Activated naive CD4-positive, alpha-beta T cell treated with anti-CD3 and anti-CD28 coated beads, Interleukin-2, amount 50 U/mL, for 24 hours (primary cell): Measurements from ENCODE around the gene ADAMTS1.

Source experiments
- H3K27ac Mint-ChIP-seq: one replicate; pipeline ENCODE4 v1.8.0; 2021; ENCODE audit warnings: mild to moderate bottlenecking, mixed read lengths
- H3K27me3 Mint-ChIP-seq: one replicate; pipeline ENCODE4 v1.8.0; 2021; ENCODE audit warnings: mixed read lengths
- H3K36me3 Mint-ChIP-seq: one replicate; pipeline ENCODE4 v1.8.0; 2021; ENCODE audit warnings: mixed read lengths
- H3K4me1 Mint-ChIP-seq: one replicate; pipeline ENCODE4 v1.8.0; 2021; ENCODE audit warnings: mixed read lengths
- H3K4me3 Mint-ChIP-seq: one replicate; pipeline ENCODE4 v1.8.0; 2021; ENCODE audit warnings: mild to moderate bottlenecking, mixed read lengths
- H3K9me3 Mint-ChIP-seq: one replicate; pipeline ENCODE4 v1.8.0; 2021; ENCODE audit warnings: mixed read lengths

The ADAMTS1 gene

DNA sequence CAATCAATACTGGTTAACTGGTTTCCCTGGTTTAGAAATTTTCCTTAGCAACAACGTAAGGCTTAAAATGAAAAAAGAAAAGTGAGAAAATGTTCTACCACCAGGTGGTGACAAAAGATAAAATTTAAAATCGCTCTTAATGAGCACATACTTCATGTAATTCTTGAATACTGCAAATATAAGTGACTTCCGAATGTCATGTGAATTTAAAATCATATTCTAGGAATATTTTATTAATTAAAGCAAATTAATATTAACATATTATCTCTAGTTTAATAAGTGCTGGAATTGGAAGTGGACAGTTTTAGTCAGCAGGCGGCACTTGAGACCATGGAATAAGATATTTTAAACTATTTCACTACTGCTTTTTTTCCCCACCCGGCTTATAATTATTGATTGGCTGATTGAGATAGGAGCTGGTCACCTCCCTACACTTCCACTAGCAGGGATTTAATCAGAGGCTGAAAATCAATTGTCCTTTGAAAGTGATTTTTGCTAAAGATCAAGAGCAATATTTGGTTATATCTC lies 5.0 kb upstream of the ADAMTS1 start:
- Mint-ChIP-seq H3K4me1 (peaks cover 20% of the 10 kb centered on the region), H3K36me3 (peaks cover 2% of the 10 kb centered on the region), H3K27ac (no peak overlapping the region), H3K27me3 (peaks cover 31% of the 10 kb centered on the region), H3K4me3 (no peak overlapping the region), H3K9me3 (no peaks in the 10 kb centered on the region)

- Mint-ChIP-seq H3K9me3 (no peaks in the 10 kb centered on the region), H3K27ac (no peak overlapping the region), H3K36me3 (peaks cover 2% of the 10 kb centered on the region), H3K27me3 (peaks cover 31% of the 10 kb centered on the region), H3K4me1 (peaks cover 20% of the 10 kb centered on the region), H3K4me3 (no peak overlapping the region)
Measured at GRCh38 chr21:26849428-26850115, 4.4 kb upstream of the ADAMTS1 start.

DNA sequence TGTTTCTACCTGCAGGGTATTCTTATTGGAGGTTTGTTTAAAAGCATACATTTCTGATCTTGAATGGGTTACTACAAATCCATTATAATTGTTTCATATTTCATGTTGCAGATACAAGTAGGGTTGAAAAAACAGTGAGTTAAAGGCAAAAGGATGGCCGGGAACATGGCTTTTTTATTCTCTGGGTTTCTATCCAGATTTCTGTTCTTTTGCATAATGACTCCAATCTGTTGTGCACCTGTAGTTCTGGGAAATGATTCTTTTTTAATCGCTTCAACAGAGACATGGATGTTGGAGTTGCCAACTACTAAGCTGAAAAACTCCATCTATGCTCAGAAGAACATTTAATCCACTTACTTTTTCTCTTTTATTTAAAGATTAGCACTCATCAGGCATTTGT lies 2.7 kb upstream of the ADAMTS1 start:
- no peaks in the 10 kb centered on the region for H3K9me3 Mint-ChIP-seq
- H3K4me1 Mint-ChIP-seq, result peaks cover 31% of the 10 kb centered on the region
- no peak overlapping the region for H3K27ac Mint-ChIP-seq
- no peak overlapping the region for H3K4me3 Mint-ChIP-seq
- peaks cover 42% of the 10 kb centered on the region for H3K27me3 Mint-ChIP-seq
- H3K36me3 Mint-ChIP-seq, result peaks cover 2% of the 10 kb centered on the region

GRCh38 chr21:26847002-26847401 lies 1.8 kb upstream of the ADAMTS1 start:
- Mint-ChIP-seq H3K4me1 (peaks cover 31% of the 10 kb centered on the region), H3K9me3 (no peaks in the 10 kb centered on the region), H3K4me3 (peak overlapping the region; percentile 78), H3K36me3 (peaks cover 2% of the 10 kb centered on the region), H3K27me3 (peaks cover 48% of the 10 kb centered on the region), H3K27ac (no peak overlapping the region)

GRCh38 chr21:26846036-26846931 lies 1.1 kb upstream of the ADAMTS1 start:
- Mint-ChIP-seq H3K27ac (no peak overlapping the region), H3K9me3 (no peaks in the 10 kb centered on the region), H3K27me3 (peaks cover 53% of the 10 kb centered on the region), H3K4me1 (peaks cover 31% of the 10 kb centered on the region), H3K4me3 (peak overlapping the region; percentile 78), H3K36me3 (peaks cover 2% of the 10 kb centered on the region)

- peaks cover 31% of the 10 kb centered on the region for H3K4me1 Mint-ChIP-seq
- H3K4me3 Mint-ChIP-seq, result peak overlapping the region; percentile 78
- H3K27me3 Mint-ChIP-seq, result peaks cover 52% of the 10 kb centered on the region
- no peaks in the 10 kb centered on the region for H3K9me3 Mint-ChIP-seq
- H3K36me3 Mint-ChIP-seq, result peaks cover 2% of the 10 kb centered on the region
- no peak overlapping the region for H3K27ac Mint-ChIP-seq
Measured at GRCh38 chr21:26845759-26846035, 488 bp upstream of the ADAMTS1 start.

- no peak overlapping the region for H3K27ac Mint-ChIP-seq
- no peaks in the 10 kb centered on the region for H3K9me3 Mint-ChIP-seq
- H3K4me3 Mint-ChIP-seq, result peak overlapping the region; percentile 76
- peaks cover 31% of the 10 kb centered on the region for H3K4me1 Mint-ChIP-seq
- H3K36me3 Mint-ChIP-seq, result peaks cover 2% of the 10 kb centered on the region
- peaks cover 58% of the 10 kb centered on the region for H3K27me3 Mint-ChIP-seq
Measured at GRCh38 chr21:26844258-26845065, 747 bp downstream of the ADAMTS1 start.

- Mint-ChIP-seq H3K4me1 (peaks cover 31% of the 10 kb centered on the region), H3K27me3 (peaks cover 59% of the 10 kb centered on the region), H3K9me3 (no peaks in the 10 kb centered on the region), H3K4me3 (peak overlapping the region; percentile 76), H3K27ac (no peak overlapping the region), H3K36me3 (peaks cover 2% of the 10 kb centered on the region)
Measured at GRCh38 chr21:26843933-26844257, 1.3 kb downstream of the ADAMTS1 start.

DNA sequence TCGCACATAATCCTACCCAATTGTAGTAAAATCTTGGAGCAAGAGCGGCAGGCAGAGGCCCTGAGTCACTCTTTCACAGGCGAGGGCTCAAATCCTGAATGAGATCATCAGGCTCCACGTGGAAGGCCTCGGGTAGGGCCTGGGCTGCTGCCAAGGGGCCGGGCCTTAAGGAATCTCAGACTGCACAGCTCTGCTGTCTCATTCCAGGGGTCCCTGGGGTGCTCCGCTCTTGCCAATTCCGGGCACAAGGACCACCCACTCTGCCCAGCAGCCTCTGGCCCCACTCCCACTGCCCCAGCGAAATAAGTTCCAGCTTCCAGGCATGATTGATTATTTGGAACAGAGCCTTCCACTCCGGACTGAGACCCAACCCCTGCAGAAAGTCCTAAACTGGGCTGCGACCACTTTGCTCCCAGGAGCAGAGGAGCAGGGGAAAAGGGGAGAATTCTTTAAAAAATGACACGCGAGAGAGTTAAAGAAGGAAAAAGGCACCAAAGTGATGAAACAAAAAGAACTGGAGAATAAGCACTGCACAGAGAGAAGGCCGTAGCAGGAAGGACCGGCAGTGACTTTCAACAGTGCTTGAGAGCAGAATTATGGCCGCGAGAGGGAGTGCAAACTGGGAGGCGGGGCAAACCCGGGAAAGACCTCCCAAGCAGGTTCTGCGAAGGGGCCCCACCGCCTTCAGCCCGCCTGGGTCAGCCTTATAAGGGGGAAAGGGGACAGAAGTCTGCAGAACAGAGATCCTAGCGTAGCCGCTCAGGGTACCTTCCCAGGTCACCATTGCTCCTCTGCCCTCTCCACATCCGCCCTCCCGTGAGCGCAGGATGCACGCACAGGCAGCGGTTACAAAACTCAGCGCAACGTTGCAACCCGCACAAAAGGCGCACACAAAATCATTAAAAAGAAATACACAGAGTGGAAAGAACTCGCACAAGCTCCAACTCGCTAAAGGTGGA lies 2.0 kb downstream of the ADAMTS1 start:
- no peaks in the 10 kb centered on the region for H3K9me3 Mint-ChIP-seq
- H3K4me1 Mint-ChIP-seq, result peaks cover 31% of the 10 kb centered on the region
- H3K4me3 Mint-ChIP-seq, result peak overlapping the region; percentile 76
- H3K27ac Mint-ChIP-seq, result no peak overlapping the region
- peaks cover 2% of the 10 kb centered on the region for H3K36me3 Mint-ChIP-seq
- peaks cover 58% of the 10 kb centered on the region for H3K27me3 Mint-ChIP-seq

DNA sequence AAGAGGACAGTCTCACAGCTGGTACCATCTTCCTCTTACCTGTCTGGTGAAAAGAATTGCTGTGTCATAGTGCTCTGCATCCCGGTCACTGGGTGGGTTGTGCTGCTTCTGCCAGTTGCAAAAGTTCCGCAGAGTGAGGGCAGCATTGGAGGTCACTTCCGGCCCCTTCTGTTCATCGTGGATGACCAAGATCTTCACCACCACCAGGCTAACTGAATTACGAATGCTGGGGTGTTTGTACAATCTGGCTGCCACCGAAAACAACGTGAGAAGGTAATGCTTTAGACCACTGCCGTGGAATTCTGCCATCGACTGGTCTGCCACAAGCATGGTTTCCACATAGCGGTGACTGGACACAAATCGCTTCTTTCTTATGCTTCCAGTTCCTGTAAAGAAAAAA lies 2.9 kb downstream of the ADAMTS1 start:
- peaks cover 54% of the 10 kb centered on the region for H3K27me3 Mint-ChIP-seq
- peaks cover 2% of the 10 kb centered on the region for H3K36me3 Mint-ChIP-seq
- no peak overlapping the region for H3K27ac Mint-ChIP-seq
- no peaks in the 10 kb centered on the region for H3K9me3 Mint-ChIP-seq
- no peak overlapping the region for H3K4me3 Mint-ChIP-seq
- H3K4me1 Mint-ChIP-seq, result peaks cover 30% of the 10 kb centered on the region

DNA sequence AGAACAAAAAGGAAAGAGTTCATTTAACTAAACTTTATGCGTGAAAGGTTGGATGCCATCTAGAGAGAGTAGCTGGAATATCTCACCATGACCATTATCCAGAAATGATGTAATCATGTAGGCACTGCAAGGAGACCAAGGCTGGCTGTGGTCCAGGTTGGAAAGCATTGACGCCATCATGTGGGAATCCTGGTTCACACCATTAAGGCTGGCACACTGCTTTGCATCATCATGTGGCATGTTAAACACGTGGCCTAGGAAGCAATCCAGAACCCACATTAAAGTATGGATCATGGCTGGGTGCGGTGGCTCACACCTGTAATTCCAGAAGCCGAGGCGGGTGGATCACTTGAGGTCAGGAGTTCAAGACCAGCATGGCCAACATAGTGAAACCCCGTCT lies 4.3 kb downstream of the ADAMTS1 start:
- Mint-ChIP-seq H3K9me3 (no peaks in the 10 kb centered on the region), H3K27me3 (peaks cover 42% of the 10 kb centered on the region), H3K36me3 (no peaks in the 10 kb centered on the region), H3K4me1 (peaks cover 16% of the 10 kb centered on the region), H3K4me3 (no peak overlapping the region), H3K27ac (no peak overlapping the region)

DNA sequence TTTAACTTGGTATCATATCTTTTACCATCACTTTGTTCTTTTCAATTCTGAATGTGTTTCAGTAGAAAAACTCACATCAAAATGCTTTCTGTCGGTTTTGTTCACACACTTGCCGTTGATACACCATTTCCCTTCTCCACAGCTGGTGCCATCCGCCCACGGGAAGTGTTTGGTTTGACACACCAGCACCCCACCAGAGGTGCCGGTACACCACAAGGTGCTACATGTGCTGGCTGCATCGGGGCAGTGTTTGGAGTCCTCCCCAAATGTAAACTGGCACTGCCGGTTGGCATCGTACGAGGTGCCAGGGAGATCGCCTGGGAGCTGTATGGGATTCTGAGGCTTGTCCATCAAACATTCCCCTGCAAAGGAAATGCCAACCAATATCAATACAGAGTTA lies 5.0 kb downstream of the ADAMTS1 start:
- H3K4me3 Mint-ChIP-seq, result no peak overlapping the region
- peaks cover 15% of the 10 kb centered on the region for H3K4me1 Mint-ChIP-seq
- H3K27me3 Mint-ChIP-seq, result peaks cover 39% of the 10 kb centered on the region
- no peaks in the 10 kb centered on the region for H3K36me3 Mint-ChIP-seq
- H3K9me3 Mint-ChIP-seq, result no peaks in the 10 kb centered on the region
- peak overlapping the region; percentile 19 for H3K27ac Mint-ChIP-seq

GRCh38 chr21:26837539-26837938 lies 7.7 kb downstream of the ADAMTS1 start:
- Mint-ChIP-seq H3K27me3 (peaks cover 24% of the 10 kb centered on the region), H3K27ac (no peak overlapping the region), H3K9me3 (no peaks in the 10 kb centered on the region), H3K4me3 (no peak overlapping the region), H3K36me3 (no peaks in the 10 kb centered on the region), H3K4me1 (peaks cover 6% of the 10 kb centered on the region)

- Mint-ChIP-seq H3K36me3 (no peaks in the 10 kb centered on the region), H3K27me3 (peaks cover 20% of the 10 kb centered on the region), H3K4me1 (peaks cover 6% of the 10 kb centered on the region), H3K9me3 (no peaks in the 10 kb centered on the region), H3K4me3 (no peak overlapping the region), H3K27ac (no peak overlapping the region)
Measured at GRCh38 chr21:26836528-26836927, 8.7 kb downstream of the ADAMTS1 start.
